Suprapubic skin (tissue), 4 donors: ENCODE measurements around the gene EPHA5.

Source experiments
- EP300 ChIP-seq: sonication (generic); formaldehyde crosslinking; IDR thresholded peaks from one replicate; pipeline ENCODE4 v1.6.1; 2017; ENCODE audit warnings: antibody characterized with exemption
- POLR2A ChIP-seq, 2 donors: fragments of 450-650 bp; IDR thresholded peaks; one replicate each; pipeline ENCODE4 v1.6.1; 2017; ENCODE audit warnings: antibody characterized with exemption in 2 of 2, mild to moderate bottlenecking in 2 of 2, moderate library complexity in 2 of 2
- POLR2AphosphoS5 ChIP-seq, 3 donors: sonication (generic); formaldehyde crosslinking; IDR thresholded peaks; one replicate each; pipeline ENCODE4 v1.6.1; 2017; ENCODE audit warnings: antibody characterized with exemption in 3 of 3
- TF ChIP-seq, protein P1 (sequence below), 2 donors: fragments of 200-600 bp in 1 of 2; fragments of 450-650 bp in 1 of 2; sonication (generic) in 1 of 2; IDR thresholded peaks; one replicate each; pipeline ENCODE4 v1.5.1; 2016 to 2019; ENCODE audit warnings: antibody characterized with exemption in 2 of 2, mild to moderate bottlenecking in 1 of 2, moderate library complexity in 1 of 2

DNA sequence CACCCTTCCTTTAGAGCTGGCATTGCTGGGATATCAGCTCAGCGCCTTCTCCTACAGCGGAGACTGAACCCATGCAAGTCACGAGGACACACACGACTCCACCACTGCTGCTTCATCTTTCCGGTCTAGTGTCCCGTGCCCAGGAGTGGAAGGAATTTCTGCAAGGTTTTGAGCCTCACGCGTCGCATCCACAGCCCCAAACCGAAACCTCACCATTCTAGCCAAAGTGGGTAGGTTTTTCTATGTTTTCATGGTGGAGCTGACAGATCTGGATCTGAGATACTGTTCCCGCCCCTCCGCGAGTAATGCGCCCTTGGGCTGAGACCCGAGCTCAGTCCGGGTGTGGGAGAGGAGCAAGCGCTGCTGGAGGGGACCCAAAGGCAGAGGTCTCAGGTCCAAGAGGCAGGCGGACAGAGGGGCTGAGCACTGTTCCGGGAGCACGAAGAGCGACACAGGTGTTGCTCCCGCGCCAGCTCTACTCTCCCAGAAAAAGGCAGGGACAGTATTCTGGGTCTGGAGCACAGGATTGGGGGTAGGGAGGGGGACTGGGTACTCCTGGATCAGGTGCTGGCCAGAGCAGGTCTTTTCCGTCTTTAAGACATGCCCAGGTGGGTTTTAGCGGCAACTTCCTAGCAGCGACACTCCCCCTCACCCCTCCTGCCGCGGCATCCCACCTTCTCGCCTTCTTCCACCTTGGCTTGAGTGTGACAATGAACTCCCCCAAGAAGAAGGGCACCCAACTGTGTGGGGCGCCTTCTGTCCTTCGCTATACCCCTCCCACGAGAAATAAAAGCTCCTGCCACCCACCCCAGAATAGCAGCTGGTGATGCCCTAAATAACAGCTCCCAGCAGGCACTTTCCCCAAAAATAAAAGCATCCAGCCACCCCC lies 1.8 kb downstream of the EPHA5 start:
- TF ChIP-seq, protein P1, sequence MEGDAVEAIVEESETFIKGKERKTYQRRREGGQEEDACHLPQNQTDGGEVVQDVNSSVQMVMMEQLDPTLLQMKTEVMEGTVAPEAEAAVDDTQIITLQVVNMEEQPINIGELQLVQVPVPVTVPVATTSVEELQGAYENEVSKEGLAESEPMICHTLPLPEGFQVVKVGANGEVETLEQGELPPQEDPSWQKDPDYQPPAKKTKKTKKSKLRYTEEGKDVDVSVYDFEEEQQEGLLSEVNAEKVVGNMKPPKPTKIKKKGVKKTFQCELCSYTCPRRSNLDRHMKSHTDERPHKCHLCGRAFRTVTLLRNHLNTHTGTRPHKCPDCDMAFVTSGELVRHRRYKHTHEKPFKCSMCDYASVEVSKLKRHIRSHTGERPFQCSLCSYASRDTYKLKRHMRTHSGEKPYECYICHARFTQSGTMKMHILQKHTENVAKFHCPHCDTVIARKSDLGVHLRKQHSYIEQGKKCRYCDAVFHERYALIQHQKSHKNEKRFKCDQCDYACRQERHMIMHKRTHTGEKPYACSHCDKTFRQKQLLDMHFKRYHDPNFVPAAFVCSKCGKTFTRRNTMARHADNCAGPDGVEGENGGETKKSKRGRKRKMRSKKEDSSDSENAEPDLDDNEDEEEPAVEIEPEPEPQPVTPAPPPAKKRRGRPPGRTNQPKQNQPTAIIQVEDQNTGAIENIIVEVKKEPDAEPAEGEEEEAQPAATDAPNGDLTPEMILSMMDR (IDR thresholded peaks at IDR 0.05), result no peak
- no peak for TF ChIP-seq POLR2AphosphoS5 (IDR thresholded peaks at IDR 0.05)
- TF ChIP-seq POLR2A (IDR thresholded peaks at IDR 0.05), result no peak
- no peak for TF ChIP-seq EP300
